MM.1S (cell line): ENCODE data around the gene AKR7A3.

Experiments used
- CTCF ChIP-seq: fragments of 300-600 bp; sonication (generic); IDR thresholded peaks from 2 replicates; pipeline ENCODE4 v1.5.1; 2016; ENCODE audit warnings: antibody characterized with exemption, low read length, mixed read lengths
- EZH2 ChIP-seq: fragments of 300-600 bp; sonication (generic); optimal IDR thresholded peaks from 2 replicates; pipeline ENCODE3; 2017; ENCODE audit warnings: low read depth, mild to moderate bottlenecking, antibody characterized with exemption, low read length, mixed read lengths
- EZH2phosphoT487 ChIP-seq: fragments of 300-600 bp; sonication (generic); IDR thresholded peaks from 2 replicates; pipeline ENCODE4 v1.6.1; 2018; ENCODE audit warnings: antibody characterized with exemption, low read length

GRCh38 chr1:19306941-19307340 is 18.4 kb upstream of the AKR7A3 start:
- no peak for TF ChIP-seq CTCF
- no peak for TF ChIP-seq EZH2
- no peak for TF ChIP-seq EZH2phosphoT487
